ENCODE measurements around the gene TYK2.
A peak's percentile ranks its signal among the peaks of the same experiment; 100 is the strongest.
"Not testable (repeated sequence)": the region's sequence is repeated elsewhere in the genome, so short reads cannot be mapped to it uniquely, and the experiment has no call there.

The TYK2 gene

GRCh38 chr19:10407096-10407495 lies 26.7 kb upstream of the TYK2 start:
- no peak for DNase-seq (ENCODE audit: low read depth)

- no peak for DNase-seq (ENCODE audit: low read depth)
Measured at GRCh38 chr19:10406191-10406590, 25.8 kb upstream of the TYK2 start.

GRCh38 chr19:10404888-10405820 lies 24.8 kb upstream of the TYK2 start:
- DNase-seq (ENCODE audit: low read depth) = peak; percentile 50

GRCh38 chr19:10403137-10404021 lies 23.0 kb upstream of the TYK2 start, which contains the start of gene CDC37:
Gene CDC37 (minus strand): TSS chr19:10403542. CDS start chr19:10403479, 63 bp downstream.
- DNase-seq (ENCODE audit: low read depth) = peak; percentile 97

GRCh38 chr19:10402441-10403038 lies 22.2 kb upstream of the TYK2 start:
- no peak for DNase-seq (ENCODE audit: low read depth)

GRCh38 chr19:10399878-10400277 lies 19.5 kb upstream of the TYK2 start:
- no peak for DNase-seq (ENCODE audit: low read depth)

GRCh38 chr19:10399340-10399739 lies 19.0 kb upstream of the TYK2 start:
- not testable (repeated sequence) for DNase-seq (ENCODE audit: low read depth)

GRCh38 chr19:10398819-10399218 lies 18.4 kb upstream of the TYK2 start:
- no peak for DNase-seq (ENCODE audit: low read depth)

- no peak for DNase-seq (ENCODE audit: low read depth)
Measured at GRCh38 chr19:10395917-10396316, 15.5 kb upstream of the TYK2 start.

GRCh38 chr19:10395436-10395835 lies 15.1 kb upstream of the TYK2 start:
- no peak for DNase-seq (ENCODE audit: low read depth)

- no peak for DNase-seq (ENCODE audit: low read depth)
Measured at GRCh38 chr19:10395003-10395402, 14.6 kb upstream of the TYK2 start.

- DNase-seq (ENCODE audit: low read depth) = no peak
Measured at GRCh38 chr19:10393137-10393536, 12.8 kb upstream of the TYK2 start.

GRCh38 chr19:10392120-10392519 lies 11.7 kb upstream of the TYK2 start:
- no peak for DNase-seq (ENCODE audit: low read depth)

- peak; percentile 52 for DNase-seq (ENCODE audit: low read depth)
Measured at GRCh38 chr19:10390652-10391286, 10.4 kb upstream of the TYK2 start.

GRCh38 chr19:10389863-10390262 lies 9.5 kb upstream of the TYK2 start:
- DNase-seq (ENCODE audit: low read depth) = no peak

GRCh38 chr19:10388957-10389356 lies 8.6 kb upstream of the TYK2 start:
- peak; percentile 75 for DNase-seq (ENCODE audit: low read depth)

- no peak for DNase-seq (ENCODE audit: low read depth)
Measured at GRCh38 chr19:10384580-10384979, 4.2 kb upstream of the TYK2 start.

- DNase-seq (ENCODE audit: low read depth) = not testable (repeated sequence)
Measured at GRCh38 chr19:10383223-10383499, 2.8 kb upstream of the TYK2 start.

- no peak for DNase-seq (ENCODE audit: low read depth)
Measured at GRCh38 chr19:10379880-10380312, 476 bp downstream of the TYK2 start.

- DNase-seq (ENCODE audit: low read depth) = no peak
Measured at GRCh38 chr19:10378124-10378523, 2.2 kb downstream of the TYK2 start.

- not testable (repeated sequence) for DNase-seq (ENCODE audit: low read depth)
Measured at GRCh38 chr19:10377140-10377640, 3.2 kb downstream of the TYK2 start.

GRCh38 chr19:10374931-10375330 lies 5.4 kb downstream of the TYK2 start:
- no peak for DNase-seq (ENCODE audit: low read depth)

Data from activated T-helper 9 cell treated with anti-CD3 and anti-CD28 coated beads, Interleukin-2, amount 50 U/mL, for 16 hours (primary cell).